SU-DHL-6 (cell line): ENCODE measurements around the gene NOS1.

Experiments
- H2AFZ ChIP-seq: fragments of 200-600 bp; sonication (generic); 2 replicates; pipeline ENCODE4 v1.6.1; 2014; ENCODE audit warnings: low read depth, mild to moderate bottlenecking, moderate library complexity, mixed read lengths, antibody characterized with exemption, low read length; ENCODE audit not compliant: severe bottlenecking
- H3F3A ChIP-seq: fragments of 200-600 bp; shearing (Covaris generic); 2 replicates; pipeline ENCODE4 v1.6.0; 2016; ENCODE audit warnings: antibody characterized with exemption, mild to moderate bottlenecking; ENCODE audit not compliant: insufficient read depth
- H3K27ac ChIP-seq: fragments of 200-600 bp; sonication (generic); 2 replicates; pipeline ENCODE4 v1.5.1; 2016; ENCODE audit warnings: low read depth, mild to moderate bottlenecking, low read length, moderate library complexity, mixed read lengths
- H3K27me3 ChIP-seq: fragments of 200-600 bp; sonication (generic), shearing (Covaris generic); 2 replicates; pipeline ENCODE4 v1.6.0; 2014; ENCODE audit warnings: mild to moderate bottlenecking, low read length
- H3K36me3 ChIP-seq: fragments of 200-600 bp; sonication (generic); 2 replicates; pipeline ENCODE4 v1.6.1; 2014; ENCODE audit warnings: mild to moderate bottlenecking, low read length, mixed read lengths
- H3K4me2 ChIP-seq: fragments of 300-600, 200-600 bp; shearing (Covaris generic), sonication (generic); 2 replicates; pipeline ENCODE4 v1.6.0; 2014; ENCODE audit warnings: low read length, low read depth, mild to moderate bottlenecking; ENCODE audit not compliant: poor library complexity, severe bottlenecking
- H3K4me3 ChIP-seq: fragments of 200-600 bp; sonication (generic); 2 replicates; pipeline ENCODE4 v1.5.1; 2014; ENCODE audit warnings: antibody characterized with exemption, low read length, mild to moderate bottlenecking, mixed read lengths; ENCODE audit not compliant: insufficient read depth, poor library complexity, severe bottlenecking
- H3K79me2 ChIP-seq: fragments of 200-600 bp; sonication (generic); 2 replicates; pipeline ENCODE4 v1.6.1; 2014; ENCODE audit warnings: mild to moderate bottlenecking, low read length, moderate library complexity; ENCODE audit not compliant: insufficient read depth
- H3K9ac ChIP-seq: fragments of 200-600 bp; sonication (generic); 2 replicates; pipeline ENCODE4 v1.7.0; 2014; ENCODE audit warnings: mild to moderate bottlenecking, low read length
- H3K9me2 ChIP-seq: fragments of 200-600 bp; sonication (generic); replicated peaks from 2 replicates; pipeline ENCODE4 v1.6.1; 2014; ENCODE audit warnings: low read length; ENCODE audit not compliant: insufficient read depth
- H3K9me3 ChIP-seq: fragments of 200-600 bp; sonication (generic); 2 replicates; pipeline ENCODE4 v1.6.1; 2014; ENCODE audit warnings: low read length, mixed read lengths; ENCODE audit not compliant: insufficient read depth
- H4K20me1 ChIP-seq: fragments of 200-600 bp; sonication (generic); 2 replicates; pipeline ENCODE4 v1.6.1; 2014; ENCODE audit warnings: low read depth, mild to moderate bottlenecking, antibody characterized with exemption, low read length, moderate library complexity, mixed read lengths
- EZH2phosphoT487 ChIP-seq: fragments of 200-600 bp; sonication (generic), shearing (Covaris generic); conservative IDR thresholded peaks from 2 replicates; pipeline ENCODE4 v1.6.1; 2018; ENCODE audit warnings: mild to moderate bottlenecking, antibody characterized with exemption, low read length, moderate library complexity, mixed read lengths
- TF ChIP-seq, protein P1 (sequence below): fragments of 200-600 bp; sonication (generic); IDR thresholded peaks from one replicate; pipeline ENCODE4 v1.5.1; 2017; ENCODE audit warnings: antibody characterized with exemption, mild to moderate bottlenecking, low read length, moderate library complexity; ENCODE audit not compliant: insufficient read depth, poor library complexity, severe bottlenecking

Gene NOS1

GRCh38 chr12:117236456-117237001, 124.9 kb downstream of the NOS1 start:
- H3K27me3 ChIP-seq = no peaks in the 10 kb centered on the region
- H3K4me2 ChIP-seq = no peak overlapping the region
- no peaks in the 10 kb centered on the region for H3K36me3 ChIP-seq
- no peaks in the 10 kb centered on the region for H3K9me2 ChIP-seq
- no peaks in the 10 kb centered on the region for H3F3A ChIP-seq
- H3K9me3 ChIP-seq = no peaks in the 10 kb centered on the region
- H3K9ac ChIP-seq = no peak overlapping the region
- no peaks in the 10 kb centered on the region for H4K20me1 ChIP-seq
- no peaks in the 10 kb centered on the region for H3K79me2 ChIP-seq
- no peak overlapping the region for H2AFZ ChIP-seq
- H3K27ac ChIP-seq = no peak overlapping the region
- no peak overlapping the region for H3K4me3 ChIP-seq
- TF ChIP-seq, protein P1, sequence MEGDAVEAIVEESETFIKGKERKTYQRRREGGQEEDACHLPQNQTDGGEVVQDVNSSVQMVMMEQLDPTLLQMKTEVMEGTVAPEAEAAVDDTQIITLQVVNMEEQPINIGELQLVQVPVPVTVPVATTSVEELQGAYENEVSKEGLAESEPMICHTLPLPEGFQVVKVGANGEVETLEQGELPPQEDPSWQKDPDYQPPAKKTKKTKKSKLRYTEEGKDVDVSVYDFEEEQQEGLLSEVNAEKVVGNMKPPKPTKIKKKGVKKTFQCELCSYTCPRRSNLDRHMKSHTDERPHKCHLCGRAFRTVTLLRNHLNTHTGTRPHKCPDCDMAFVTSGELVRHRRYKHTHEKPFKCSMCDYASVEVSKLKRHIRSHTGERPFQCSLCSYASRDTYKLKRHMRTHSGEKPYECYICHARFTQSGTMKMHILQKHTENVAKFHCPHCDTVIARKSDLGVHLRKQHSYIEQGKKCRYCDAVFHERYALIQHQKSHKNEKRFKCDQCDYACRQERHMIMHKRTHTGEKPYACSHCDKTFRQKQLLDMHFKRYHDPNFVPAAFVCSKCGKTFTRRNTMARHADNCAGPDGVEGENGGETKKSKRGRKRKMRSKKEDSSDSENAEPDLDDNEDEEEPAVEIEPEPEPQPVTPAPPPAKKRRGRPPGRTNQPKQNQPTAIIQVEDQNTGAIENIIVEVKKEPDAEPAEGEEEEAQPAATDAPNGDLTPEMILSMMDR = peak; percentile 80
- no peak for TF ChIP-seq EZH2phosphoT487

- no peaks in the 10 kb centered on the region for H3F3A ChIP-seq
- H3K4me2 ChIP-seq = no peak overlapping the region
- no peaks in the 10 kb centered on the region for H3K36me3 ChIP-seq
- TF ChIP-seq, protein P1 = no peak
- TF ChIP-seq EZH2phosphoT487 = no peak
- no peak overlapping the region for H3K27ac ChIP-seq
- H3K79me2 ChIP-seq = no peaks in the 10 kb centered on the region
- no peak overlapping the region for H2AFZ ChIP-seq
- no peak overlapping the region for H3K9ac ChIP-seq
- H3K27me3 ChIP-seq = no peaks in the 10 kb centered on the region
- no peaks in the 10 kb centered on the region for H3K9me3 ChIP-seq
- H3K9me2 ChIP-seq = no peaks in the 10 kb centered on the region
- H4K20me1 ChIP-seq = no peaks in the 10 kb centered on the region
- H3K4me3 ChIP-seq = no peak overlapping the region
These were observed 126.2 kb downstream of the NOS1 start for GRCh38 chr12:117235261-117235660.

DNA sequence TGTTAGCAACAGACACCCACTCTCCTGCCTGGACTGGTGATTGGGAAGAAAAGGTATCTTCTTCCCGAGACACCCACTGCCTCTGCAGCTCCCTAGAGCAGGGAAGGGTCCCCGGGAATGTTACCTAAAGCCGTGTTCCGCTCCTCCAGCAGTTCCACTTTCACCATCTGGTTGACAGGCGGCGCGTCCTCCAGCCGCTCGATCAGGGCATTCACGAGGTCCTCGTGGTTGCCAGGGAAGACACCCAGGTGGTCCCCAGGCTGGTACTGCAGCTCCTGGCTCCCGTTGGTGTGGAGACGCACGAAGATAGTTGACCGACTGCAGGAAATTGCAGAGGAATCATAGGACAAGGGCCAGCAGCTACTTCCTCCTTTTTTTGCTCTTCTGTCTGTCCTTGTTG, 127.0 kb downstream of the NOS1 start:
- TF ChIP-seq EZH2phosphoT487 = no peak
- TF ChIP-seq, protein P1 = no peak
- Histone ChIP-seq H3K9me2 (no peaks in the 10 kb centered on the region), H3K9me3 (no peaks in the 10 kb centered on the region), H3K4me3 (no peak overlapping the region), H2AFZ (no peak overlapping the region), H3K27ac (no peak overlapping the region), H3K79me2 (no peaks in the 10 kb centered on the region), H3F3A (no peaks in the 10 kb centered on the region), H3K4me2 (no peak overlapping the region), H3K9ac (no peak overlapping the region), H3K36me3 (no peaks in the 10 kb centered on the region), H4K20me1 (no peaks in the 10 kb centered on the region), H3K27me3 (no peaks in the 10 kb centered on the region)

- Histone ChIP-seq H3K9me3 (no peaks in the 10 kb centered on the region), H3F3A (no peaks in the 10 kb centered on the region), H3K79me2 (no peaks in the 10 kb centered on the region), H3K9ac (no peak overlapping the region), H4K20me1 (no peaks in the 10 kb centered on the region), H3K4me2 (no peak overlapping the region), H3K4me3 (no peak overlapping the region), H3K9me2 (no peaks in the 10 kb centered on the region), H3K27me3 (no peaks in the 10 kb centered on the region), H3K27ac (no peak overlapping the region), H3K36me3 (no peaks in the 10 kb centered on the region), H2AFZ (no peak overlapping the region)
- TF ChIP-seq, protein P1 = peak; percentile 9
- no peak for TF ChIP-seq EZH2phosphoT487
These were observed 129.7 kb downstream of the NOS1 start for GRCh38 chr12:117231750-117232149.
